T-cell (primary cell): ENCODE results near the gene SLCO3A1. TPM values are rescaled to one million over a fixed set of nuclear protein-coding genes. Genes with fewer than 3 reads are reported as not detected.

Experiments used
- ATAC-seq, 4 experiments: fragments of 200-7000 bp in 3 of 4; fragments of 150-1000 bp in 1 of 4; cut with Tn5 transposase; replicated peaks in 1 of 4; 1 replicate in 3 of 4; 2 replicates in 1 of 4; pipeline ENCODE4 v1.10.0; 2021; ENCODE audit warnings: moderate library complexity in 3 of 4, mild to moderate bottlenecking in 2 of 4, moderate number of reproducible peaks in 1 of 4
- CTCF ChIA-PET, 2 donors: fragments of 300-600 bp; sonication (Branson Sonifier 250); formaldehyde crosslinking; loops; one replicate each; lab custom pipeline; 2022; ENCODE audit warnings: antibody characterized with exemption in 2 of 2; lab: Charles Lee
- POLR2A ChIA-PET, 2 donors: fragments of 300-600 bp; sonication (Branson Sonifier 250); formaldehyde crosslinking; loops; one replicate each; lab custom pipeline; 2022; ENCODE audit warnings: antibody characterized with exemption in 2 of 2; lab: Charles Lee
- DNase-seq, 35 experiments: peaks; one replicate each; pipeline versions ENCODE4 v3.0.0 to v3.0.0-alpha.2; 2013 to 2023
- H3K27ac ChIP-seq: one replicate; pipeline ENCODE4 v1.5.1; 2013; ENCODE audit warnings: low read length
- H3K27me3 ChIP-seq, 2 experiments: replicated peaks in 1 of 2; 1 replicate in 1 of 2; 2 replicates in 1 of 2; pipeline versions ENCODE4 v1.6.1 to v1.7.0; 2013; ENCODE audit warnings: low read length in 1 of 2, mixed read lengths in 1 of 2; ENCODE audit not compliant: control insufficient read depth in 2 of 2, insufficient read depth in 2 of 2; ENCODE audit errors: extremely low read depth in 1 of 2
- H3K36me3 ChIP-seq, 2 donors: 1 replicate in 1 of 2; 2 replicates in 1 of 2; pipeline versions ENCODE4 v1.6.1 to v1.7.0; 2013; ENCODE audit warnings: low read length in 1 of 2; ENCODE audit not compliant: control insufficient read depth in 2 of 2, insufficient read depth in 1 of 2; ENCODE audit errors: extremely low read depth in 1 of 2
- H3K4me1 ChIP-seq, 2 experiments: 1 replicate in 1 of 2; 2 replicates in 1 of 2; pipeline versions ENCODE4 v1.6.1 to v1.7.0; 2013; ENCODE audit warnings: low read length in 2 of 2, mixed read lengths in 1 of 2; ENCODE audit not compliant: insufficient read depth in 2 of 2, control insufficient read depth in 1 of 2; ENCODE audit errors: extremely low read depth in 1 of 2
- H3K4me3 ChIP-seq, 2 donors: 1 replicate in 1 of 2; 2 replicates in 1 of 2; pipeline versions ENCODE4 v1.5.1 to v1.7.0; 2013; ENCODE audit warnings: mild to moderate bottlenecking in 2 of 2, low read length in 1 of 2, moderate library complexity in 1 of 2; ENCODE audit not compliant: control insufficient read depth in 1 of 2; ENCODE audit errors: extremely low read depth in 1 of 2
- H3K9me3 ChIP-seq: 2 replicates; pipeline ENCODE4 v1.7.0; 2013
- H3K27ac Mint-ChIP-seq, 2 donors: one replicate each; pipeline ENCODE4 v1.8.0; 2020 to 2021; ENCODE audit warnings: mild to moderate bottlenecking in 2 of 2, mixed read lengths in 2 of 2
- H3K27me3 Mint-ChIP-seq, 2 donors: one replicate each; pipeline ENCODE4 v1.8.0; 2021 to 2022; ENCODE audit warnings: mixed read lengths in 2 of 2
- H3K36me3 Mint-ChIP-seq: one replicate; pipeline ENCODE4 v1.8.0; 2021; ENCODE audit warnings: mixed read lengths
- H3K4me1 Mint-ChIP-seq, 3 donors: one replicate each; pipeline ENCODE4 v1.8.0; 2020 to 2022; ENCODE audit warnings: mixed read lengths in 3 of 3, mild to moderate bottlenecking in 1 of 3
- H3K4me3 Mint-ChIP-seq, 3 donors: one replicate each; pipeline ENCODE4 v1.8.0; 2020 to 2022; ENCODE audit warnings: mild to moderate bottlenecking in 3 of 3, mixed read lengths in 3 of 3, moderate library complexity in 3 of 3
- H3K9me3 Mint-ChIP-seq, 3 donors: one replicate each; pipeline ENCODE4 v1.8.0; 2020 to 2022; ENCODE audit warnings: mixed read lengths in 3 of 3
- WGBS: methylation state at CpG from one replicate; pipeline ENCODE4 v1.1.5; 2013; ENCODE audit warnings: missing lambda C conversion rate; ENCODE audit not compliant: insufficient coverage; 5-methylcytosine and 5-hydroxymethylcytosine counted together
- total RNA-seq, 35 experiments: library from RNA in 6 of 35; stranded (reverse) in 6 of 35; fragments of 120-200 nt in 1 of 35; gene quantifications; one replicate each; pipeline versions ENCODE4 v1.2.1 to v1.2.4 and lab custom pipeline; 2013 to 2026

The SLCO3A1 gene
- total RNA-seq, 5 donors from 2014 or later (not counting 1 experiment from before 2014, with no cell fraction given), result 26.2 to 52.2 (median 38.7) TPM

GRCh38 chr15:91897585-91898372, 44.3 kb downstream of the SLCO3A1 start:
- no peaks in the 10 kb centered on the region for H3K4me1 ChIP-seq
- H3K36me3 ChIP-seq, result no peaks in the 10 kb centered on the region
- CTCF ChIA-PET, result no interaction called here
- POLR2A ChIA-PET, result no interaction called here
- ATAC-seq (no peak), DNase-seq (no peak)
- no peaks in the 10 kb centered on the region for H3K9me3 ChIP-seq
- peaks cover 16 to 23% (median 18%) of the 10 kb centered on the region in 3 donors for H3K9me3 Mint-ChIP-seq
- no peak overlapping the region for H3K4me3 Mint-ChIP-seq
- H3K36me3 Mint-ChIP-seq, result peaks cover 46% of the 10 kb centered on the region
- no peak overlapping the region for H3K27ac Mint-ChIP-seq
- WGBS, result 91% methylated on average over 10 of the region's 14 CpGs
- H3K4me1 Mint-ChIP-seq, result peaks cover 17 to 51% (median 45%) of the 10 kb centered on the region in 3 donors
- H3K27me3 Mint-ChIP-seq, result no peaks in the 10 kb centered on the region
- H3K27me3 ChIP-seq, result no peaks in the 10 kb centered on the region
- no peak overlapping the region for H3K27ac ChIP-seq
- H3K4me3 ChIP-seq, result no peak overlapping the region

GRCh38 chr15:91898843-91899242, 45.3 kb downstream of the SLCO3A1 start:
- no peak overlapping the region for H3K27ac Mint-ChIP-seq
- peaks cover 12 to 19% (median 18%) of the 10 kb centered on the region in 3 donors for H3K9me3 Mint-ChIP-seq
- Histone ChIP-seq H3K4me3 (no peak overlapping the region), H3K27me3 (no peaks in the 10 kb centered on the region), H3K4me1 (no peaks in the 10 kb centered on the region), H3K36me3 (no peaks in the 10 kb centered on the region), H3K27ac (no peak overlapping the region), H3K9me3 (no peaks in the 10 kb centered on the region)
- ChIA-PET CTCF (no interaction called here), POLR2A (no interaction called here)
- H3K4me1 Mint-ChIP-seq, result peaks cover 21 to 57% (median 48%) of the 10 kb centered on the region in 3 donors
- DNase-seq (no peak), ATAC-seq (no peak)
- H3K4me3 Mint-ChIP-seq, result no peak overlapping the region
- H3K27me3 Mint-ChIP-seq, result no peaks in the 10 kb centered on the region
- WGBS, result no CpG with 5 or more reads among the region's 3 CpGs
- H3K36me3 Mint-ChIP-seq, result peaks cover 48% of the 10 kb centered on the region

GRCh38 chr15:91904942-91905341, 51.4 kb downstream of the SLCO3A1 start:
- Histone ChIP-seq H3K9me3 (no peaks in the 10 kb centered on the region), H3K4me3 (no peak overlapping the region), H3K4me1 (peaks cover 0 to 2% of the 10 kb centered on the region in 2 experiments), H3K36me3 (no peaks in the 10 kb centered on the region), H3K27me3 (no peaks in the 10 kb centered on the region), H3K27ac (no peak overlapping the region)
- POLR2A ChIA-PET, result interaction anchor here in 1 of 2 donors (0.9 kb wide), 1 partner anchor 9 kb away, joined by 3 read pairs; no protein-coding TSS in a partner anchor
- H3K27me3 Mint-ChIP-seq, result no peaks in the 10 kb centered on the region
- no peak overlapping the region for H3K27ac Mint-ChIP-seq
- CTCF ChIA-PET, result interaction anchor here in 1 of 2 donors (0.6 kb wide), 1 partner anchor 51 kb away, joined by 3 read pairs; no protein-coding TSS in a partner anchor
- no peak for ATAC-seq
- H3K4me3 Mint-ChIP-seq, result no peak overlapping the region
- DNase-seq, result no peak
- H3K36me3 Mint-ChIP-seq, result peaks cover 29% of the 10 kb centered on the region
- H3K9me3 Mint-ChIP-seq, result peaks cover 5 to 19% (median 18%) of the 10 kb centered on the region in 3 donors
- WGBS, result no CpG with 5 or more reads among the region's 1 CpG
- H3K4me1 Mint-ChIP-seq, result peaks cover 35 to 50% (median 40%) of the 10 kb centered on the region in 3 donors

- ATAC-seq (no peak), DNase-seq (no peak)
- no peak overlapping the region for H3K4me3 Mint-ChIP-seq
- ChIA-PET POLR2A (no interaction called here), CTCF (no interaction called here)
- Histone ChIP-seq H3K27me3 (no peaks in the 10 kb centered on the region), H3K9me3 (no peaks in the 10 kb centered on the region), H3K4me1 (peaks cover 0 to 2% of the 10 kb centered on the region in 2 experiments), H3K36me3 (peaks cover 0 to 2% of the 10 kb centered on the region in 2 donors), H3K27ac (no peak overlapping the region), H3K4me3 (no peak overlapping the region)
- no CpG with 5 or more reads among the region's 3 CpGs for WGBS
- peaks cover 50 to 66% (median 51%) of the 10 kb centered on the region in 3 donors for H3K4me1 Mint-ChIP-seq
- no peak overlapping the region for H3K27ac Mint-ChIP-seq
- H3K27me3 Mint-ChIP-seq, result no peaks in the 10 kb centered on the region
- H3K9me3 Mint-ChIP-seq, result no peaks in the 10 kb centered on the region
- H3K36me3 Mint-ChIP-seq, result peaks cover 18% of the 10 kb centered on the region
Measured at GRCh38 chr15:91908391-91908790, 54.9 kb downstream of the SLCO3A1 start.

DNA sequence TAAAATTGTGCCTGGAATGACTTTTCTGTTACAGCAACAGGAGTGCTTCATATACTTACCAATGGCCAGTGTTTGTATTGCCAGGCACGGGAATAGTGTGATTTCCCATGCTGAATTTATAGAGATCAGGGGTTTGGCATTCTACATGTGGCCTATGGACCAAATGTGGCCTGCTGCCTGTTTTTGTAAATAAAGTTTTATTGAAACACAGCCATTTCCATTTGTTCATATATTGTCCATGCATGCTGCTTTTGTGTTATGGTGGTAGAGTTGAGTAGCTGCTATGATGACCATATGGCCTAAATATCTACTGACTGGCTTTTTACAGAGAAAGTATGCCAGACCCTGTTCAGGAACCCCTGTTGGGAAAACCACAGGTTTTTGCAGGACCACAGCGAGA, 55.6 kb downstream of the SLCO3A1 start:
- ChIA-PET POLR2A (no interaction called here), CTCF (no interaction called here)
- Mint-ChIP-seq H3K4me3 (no peak overlapping the region), H3K27me3 (no peaks in the 10 kb centered on the region), H3K4me1 (peaks cover 44 to 65% (median 49%) of the 10 kb centered on the region in 3 donors), H3K9me3 (no peaks in the 10 kb centered on the region), H3K36me3 (peaks cover 15% of the 10 kb centered on the region), H3K27ac (no peak overlapping the region)
- peaks cover 0 to under 1% of the 10 kb centered on the region in 2 experiments for H3K4me1 ChIP-seq
- H3K27me3 ChIP-seq, result no peaks in the 10 kb centered on the region
- no CpG with 5 or more reads among the region's 2 CpGs for WGBS
- H3K4me3 ChIP-seq, result no peak overlapping the region
- no peak overlapping the region for H3K27ac ChIP-seq
- DNase-seq (no peak), ATAC-seq (no peak)
- H3K36me3 ChIP-seq, result peaks cover 0 to 2% of the 10 kb centered on the region in 2 donors
- no peaks in the 10 kb centered on the region for H3K9me3 ChIP-seq

- Mint-ChIP-seq H3K9me3 (no peaks in the 10 kb centered on the region), H3K4me3 (no peak overlapping the region), H3K27ac (no peak overlapping the region), H3K4me1 (peaks cover 39 to 61% (median 49%) of the 10 kb centered on the region in 3 donors), H3K27me3 (no peaks in the 10 kb centered on the region), H3K36me3 (peaks cover 15% of the 10 kb centered on the region)
- no peaks in the 10 kb centered on the region for H3K4me1 ChIP-seq
- H3K27me3 ChIP-seq, result no peaks in the 10 kb centered on the region
- WGBS, result 94% methylated on average over 6 of the region's 7 CpGs
- no peak overlapping the region for H3K27ac ChIP-seq
- ChIA-PET CTCF (no interaction called here), POLR2A (no interaction called here)
- no peak for ATAC-seq
- H3K36me3 ChIP-seq, result peaks cover 0 to 2% of the 10 kb centered on the region in 2 donors
- H3K9me3 ChIP-seq, result no peaks in the 10 kb centered on the region
- H3K4me3 ChIP-seq, result no peak overlapping the region
- no peak for DNase-seq
Measured at GRCh38 chr15:91909574-91909973, 56.1 kb downstream of the SLCO3A1 start.
